Measurements from ENCODE around the gene A1BG. TPM values are rescaled to one million over a fixed set of nuclear protein-coding genes. Genes with fewer than 3 reads are reported as not detected.
"Not testable (repeated sequence)": the region's sequence is repeated elsewhere in the genome, so short reads cannot be mapped to it uniquely, and the experiment has no call there.

A1BG gene
- total and polyA plus RNA-seq, 2 of the 8 experiments (the other 6 are each of a cell fraction or from before 2014, with no cell fraction given), result 20.8 to 69.6 TPM

DNA sequence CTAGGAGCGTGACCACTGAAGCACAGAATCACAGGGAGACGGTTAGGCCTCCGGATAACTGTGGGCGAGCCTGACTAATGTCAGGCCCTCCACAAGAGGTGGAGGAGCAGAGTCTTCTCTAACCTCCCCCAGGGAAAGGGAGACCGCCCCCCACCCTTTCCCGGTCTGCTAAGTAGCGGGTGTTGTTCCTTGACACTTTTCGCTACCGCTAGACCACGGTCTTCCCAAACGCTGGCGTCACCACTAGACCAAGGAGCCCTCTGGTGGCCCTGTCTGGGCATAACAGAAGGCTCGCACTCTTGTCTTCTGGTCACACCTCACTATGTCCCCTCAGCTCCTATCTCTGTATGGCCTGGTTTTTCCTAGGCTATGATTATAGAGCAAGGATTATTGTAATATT, 42.6 kb downstream of the A1BG start:
- not testable (repeated sequence) for H3K18ac ChIP-seq (ENCODE audit: extremely low read depth, low read length); H3K4me2 ChIP-seq (ENCODE audit: insufficient read depth in 1 of 2, low read depth in 2 of 2, low read length in 2 of 2); H3K23me2 ChIP-seq (ENCODE audit: low read depth, low read length); H2BK120ac ChIP-seq (replicated peaks; ENCODE audit: low read depth, low read length); H3K9me3 ChIP-seq (ENCODE audit: insufficient read depth in 2 of 2, low read depth in 1 of 2, low read length in 1 of 2); FAIRE-seq; H4K5ac ChIP-seq (ENCODE audit: insufficient read length, low read depth, low read length); H2BK20ac ChIP-seq (ENCODE audit: low read length); H4K20me1 ChIP-seq (replicated peaks in 1 of 2; ENCODE audit: control insufficient read depth in 1 of 2, insufficient read depth in 2 of 2, low read length in 2 of 2); H3K4me3 ChIP-seq (ENCODE audit: extremely low read depth in 1 of 4, insufficient read depth in 2 of 4, low read depth in 3 of 4, low read length in 4 of 4); H3K79me1 ChIP-seq (ENCODE audit: low read depth, low read length); H2AK5ac ChIP-seq (ENCODE audit: low read depth, low read length); H2BK5ac ChIP-seq (ENCODE audit: low read depth, low read length); H2BK15ac ChIP-seq (ENCODE audit: low read length); H3K79me2 ChIP-seq (ENCODE audit: control insufficient read depth in 1 of 2, insufficient read depth in 2 of 2, low read length in 2 of 2); H3K27me3 ChIP-seq (replicated peaks in 1 of 4; ENCODE audit: control insufficient read depth in 3 of 4, extremely low read depth in 1 of 4, insufficient read depth in 3 of 4, low read length in 3 of 4); H3K4me1 ChIP-seq (replicated peaks in 1 of 4; ENCODE audit: control insufficient read depth in 3 of 4, insufficient read depth in 4 of 4, low read length in 3 of 4); H3K23ac ChIP-seq (ENCODE audit: insufficient read length); H3K9ac ChIP-seq (replicated peaks in 1 of 4; ENCODE audit: extremely low read depth in 1 of 4, low read depth in 3 of 4, low read length in 3 of 4); H3K14ac ChIP-seq (ENCODE audit: insufficient read length); H3K56ac ChIP-seq (replicated peaks; ENCODE audit: insufficient read length, low read depth, low read length); H3K27ac ChIP-seq (ENCODE audit: low read depth, low read length); H3K4ac ChIP-seq (replicated peaks; ENCODE audit: insufficient read length, low read depth, low read length); H4K8ac ChIP-seq (ENCODE audit: extremely low read depth, insufficient read depth, low read length); H4K91ac ChIP-seq (replicated peaks; ENCODE audit: insufficient read length, low read length); H2AFZ ChIP-seq (ENCODE audit: low read length); H2BK12ac ChIP-seq (ENCODE audit: low read depth, low read length)
- CTCF ChIA-PET (ENCODE audit: partially characterized antibody), result interaction anchor here (0.9 to 2.3 kb wide), 7 partner anchors 10 to 209 kb away, joined by 3 to 9 read pairs (median 5); partner anchors contain the start of gene ZBTB45
- TF ChIP-seq, protein P1, sequence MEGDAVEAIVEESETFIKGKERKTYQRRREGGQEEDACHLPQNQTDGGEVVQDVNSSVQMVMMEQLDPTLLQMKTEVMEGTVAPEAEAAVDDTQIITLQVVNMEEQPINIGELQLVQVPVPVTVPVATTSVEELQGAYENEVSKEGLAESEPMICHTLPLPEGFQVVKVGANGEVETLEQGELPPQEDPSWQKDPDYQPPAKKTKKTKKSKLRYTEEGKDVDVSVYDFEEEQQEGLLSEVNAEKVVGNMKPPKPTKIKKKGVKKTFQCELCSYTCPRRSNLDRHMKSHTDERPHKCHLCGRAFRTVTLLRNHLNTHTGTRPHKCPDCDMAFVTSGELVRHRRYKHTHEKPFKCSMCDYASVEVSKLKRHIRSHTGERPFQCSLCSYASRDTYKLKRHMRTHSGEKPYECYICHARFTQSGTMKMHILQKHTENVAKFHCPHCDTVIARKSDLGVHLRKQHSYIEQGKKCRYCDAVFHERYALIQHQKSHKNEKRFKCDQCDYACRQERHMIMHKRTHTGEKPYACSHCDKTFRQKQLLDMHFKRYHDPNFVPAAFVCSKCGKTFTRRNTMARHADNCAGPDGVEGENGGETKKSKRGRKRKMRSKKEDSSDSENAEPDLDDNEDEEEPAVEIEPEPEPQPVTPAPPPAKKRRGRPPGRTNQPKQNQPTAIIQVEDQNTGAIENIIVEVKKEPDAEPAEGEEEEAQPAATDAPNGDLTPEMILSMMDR (IDR thresholded peaks at IDR 0.05; ENCODE audit: control extremely low read depth in 1 of 3, insufficient read depth in 1 of 3, low read depth in 1 of 3, low read length in 3 of 3), result peak; percentile 3 to 30 (median 23)
- TF ChIP-seq RAD21 (IDR thresholded peaks at IDR 0.05 in 1 of 2, conservative IDR thresholded peaks at IDR 0.05 in 1 of 2; ENCODE audit: low read depth in 2 of 2, low read length in 2 of 2), result peak; percentile 24 to 36; a peak in 3 of 4 replicates
- POLR2A ChIA-PET (ENCODE audit: partially characterized antibody), result interaction anchor here (0.9 to 1.8 kb wide), 2 partner anchors 9 to 78 kb away, joined by 4 to 5 read pairs; no protein-coding TSS in a partner anchor
- peak; percentile 19 to 87 for DNase-seq (ENCODE audit: low read depth in 1 of 2, low spot score in 2 of 2)
- peaks cover 9 to 48% (median 36%) of the 10 kb centered on the region in 4 experiments for H3K36me3 ChIP-seq (ENCODE audit: control insufficient read depth in 2 of 4, insufficient read depth in 4 of 4, low read length in 3 of 4)
- 46% methylated on average over 13 of the region's 13 CpGs; no CpG with 5 or more reads in 1 of the 2 experiments for WGBS, 2 experiments (ENCODE audit: extremely low coverage in 1 of 2, insufficient coverage in 1 of 2, insufficient read length in 1 of 2, insufficient replicate concordance in 2 of 2, low coverage in 1 of 2, low lambda C conversion rate in 2 of 2, missing lambda C conversion rate in 1 of 2)
